ENCODE data around the gene FAM83B.

Gene FAM83B

GRCh38 chr6:54892831-54893230 lies 46.3 kb downstream of the FAM83B start:
- no peak for TF ChIP-seq CTCF (IDR thresholded peaks at IDR 0.05)

DNA sequence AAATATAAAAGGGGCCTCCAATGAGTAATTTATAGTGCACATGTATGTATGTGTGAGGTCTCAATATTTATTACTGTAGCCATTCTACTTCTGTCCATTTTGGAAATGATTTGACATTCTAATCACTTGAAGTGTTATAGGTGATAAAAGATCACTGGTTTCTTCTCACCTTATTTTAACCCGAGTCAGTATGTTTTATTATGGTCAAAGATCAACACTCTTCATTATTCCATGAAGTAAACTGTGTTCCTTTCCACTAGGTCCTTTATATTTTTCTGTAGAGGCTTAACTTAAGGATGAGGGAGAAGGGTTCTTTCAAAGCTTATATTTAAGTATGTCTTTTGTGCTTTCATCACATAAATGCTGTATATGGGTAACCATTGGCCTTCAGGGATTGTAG lies 47.2 kb downstream of the FAM83B start:
- no peak for TF ChIP-seq CTCF (IDR thresholded peaks at IDR 0.05)

GRCh38 chr6:54896302-54896701 lies 49.7 kb downstream of the FAM83B start:
- no peak for TF ChIP-seq CTCF (IDR thresholded peaks at IDR 0.05)

GRCh38 chr6:54897462-54898189 lies 51.1 kb downstream of the FAM83B start:
- TF ChIP-seq CTCF (IDR thresholded peaks at IDR 0.05), result no peak

- no peak for TF ChIP-seq CTCF (IDR thresholded peaks at IDR 0.05)
These were observed 52.2 kb downstream of the FAM83B start for GRCh38 chr6:54898767-54899166.

DNA sequence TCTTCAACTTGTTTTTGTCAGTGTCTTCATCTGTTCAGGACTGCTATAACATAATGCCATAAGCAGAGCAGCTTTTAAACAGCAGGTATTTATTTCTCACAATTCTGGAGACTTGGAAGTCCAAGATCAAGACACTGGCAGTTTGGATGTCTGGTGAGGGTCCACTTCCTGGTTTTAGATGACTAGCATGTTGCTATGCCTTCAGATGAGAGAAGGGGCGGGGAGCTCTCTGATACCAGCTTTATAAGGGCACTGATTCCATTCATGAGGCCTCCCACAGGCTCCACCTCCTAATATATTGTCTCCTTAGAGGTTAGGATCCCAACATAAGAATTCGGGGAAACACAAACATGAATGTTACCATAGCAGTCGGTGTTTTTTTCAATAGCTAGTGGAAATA lies 52.9 kb downstream of the FAM83B start:
- TF ChIP-seq CTCF (IDR thresholded peaks at IDR 0.05), result no peak

DNA sequence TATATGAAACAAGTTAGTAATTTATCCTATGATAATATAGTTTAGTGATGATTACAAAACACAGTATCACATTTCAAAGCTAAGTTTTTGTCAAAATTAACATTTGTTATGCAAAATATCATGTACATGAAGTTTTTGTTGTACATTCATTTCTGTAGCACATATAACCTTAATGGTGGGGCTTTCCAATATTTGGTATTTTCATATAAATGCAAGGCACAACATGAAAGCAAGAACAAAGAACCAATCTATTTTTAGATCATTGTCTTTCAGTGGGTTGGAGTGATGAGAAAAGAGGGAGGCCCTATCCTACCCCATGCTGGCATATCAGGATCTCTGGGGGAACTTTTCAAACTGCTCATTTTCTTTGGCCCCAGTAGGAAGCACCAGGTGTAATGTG lies 53.4 kb downstream of the FAM83B start:
- TF ChIP-seq CTCF (IDR thresholded peaks at IDR 0.05), result no peak

- TF ChIP-seq CTCF (IDR thresholded peaks at IDR 0.05), result no peak
These were observed 54.1 kb downstream of the FAM83B start for GRCh38 chr6:54900666-54901065.
